HG03378 (cell line): ENCODE measurements around the gene OR52K1.
"Not testable (repeated sequence)": the region's sequence is repeated elsewhere in the genome, so short reads cannot be mapped to it uniquely, and the experiment has no call there.

Source experiments
- ATAC-seq: cut with Tn5 transposase; IDR thresholded peaks from one replicate; pipeline ENCODE4 v1.9.1; 2021; ENCODE audit warnings: mild to moderate bottlenecking, moderate library complexity; ENCODE audit not compliant: unreplicated experiment

Gene OR52K1

GRCh38 chr11:4491405-4491804, 9.0 kb downstream of the OR52K1 start:
- not testable (repeated sequence) for ATAC-seq

- no peak for ATAC-seq
Observed at GRCh38 chr11:4491878-4492606, 9.6 kb downstream of the OR52K1 start.

GRCh38 chr11:4493480-4493818, 11.0 kb downstream of the OR52K1 start:
- no peak for ATAC-seq

DNA sequence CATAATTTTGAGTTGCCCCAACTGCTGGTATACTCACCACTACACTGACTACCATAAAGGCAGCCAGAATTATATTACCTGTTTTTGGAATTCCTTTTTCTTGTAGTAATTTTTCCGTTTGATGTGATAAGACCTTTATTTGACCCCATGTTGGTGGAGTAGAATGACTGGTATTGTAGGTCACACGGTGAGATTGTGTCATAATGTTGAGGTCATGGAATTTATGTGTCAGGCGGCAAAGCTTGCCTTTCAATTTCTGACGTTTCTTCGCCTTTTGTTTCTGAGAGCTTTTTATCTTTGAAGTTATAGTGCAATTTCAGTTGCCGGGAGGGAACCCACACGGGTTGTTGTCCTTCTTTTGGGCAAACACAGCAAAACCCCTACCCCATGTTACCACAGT, 13.0 kb downstream of the OR52K1 start:
- ATAC-seq = no peak

GRCh38 chr11:4495986-4496385, 13.5 kb downstream of the OR52K1 start:
- no peak for ATAC-seq

DNA sequence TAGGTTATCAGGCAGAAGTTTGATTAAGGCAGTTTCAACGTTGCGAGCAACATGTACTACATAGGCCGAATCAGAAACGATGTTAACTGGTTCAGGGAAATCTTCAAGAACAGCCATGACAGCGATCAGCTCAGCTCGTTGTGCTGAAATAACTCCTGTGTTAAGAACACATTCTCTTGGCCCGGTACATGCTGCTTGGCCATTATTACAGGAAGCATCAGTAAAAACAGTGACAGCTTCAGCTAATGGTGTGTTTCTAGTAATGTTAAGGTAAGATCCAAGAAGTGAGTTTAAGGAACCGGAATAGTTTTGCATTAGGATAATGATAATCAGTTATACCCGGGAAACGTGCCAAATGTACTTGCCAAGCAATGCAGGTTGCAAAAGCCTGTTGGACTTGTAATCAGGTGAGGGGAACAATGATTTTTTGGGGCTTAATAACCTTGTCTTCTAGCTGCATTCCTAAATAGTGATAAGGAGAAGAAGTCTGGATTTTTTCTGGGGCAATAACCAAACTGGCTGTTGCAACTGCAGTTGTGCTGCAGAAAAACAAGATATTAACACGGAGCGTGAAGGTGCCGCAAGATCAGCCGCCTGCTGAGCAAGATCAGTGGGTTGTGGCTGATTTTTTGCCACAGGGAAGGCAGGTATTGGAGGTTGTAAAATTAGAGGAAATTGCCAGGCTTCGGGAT, 14.3 kb downstream of the OR52K1 start:
- ATAC-seq = no peak

DNA sequence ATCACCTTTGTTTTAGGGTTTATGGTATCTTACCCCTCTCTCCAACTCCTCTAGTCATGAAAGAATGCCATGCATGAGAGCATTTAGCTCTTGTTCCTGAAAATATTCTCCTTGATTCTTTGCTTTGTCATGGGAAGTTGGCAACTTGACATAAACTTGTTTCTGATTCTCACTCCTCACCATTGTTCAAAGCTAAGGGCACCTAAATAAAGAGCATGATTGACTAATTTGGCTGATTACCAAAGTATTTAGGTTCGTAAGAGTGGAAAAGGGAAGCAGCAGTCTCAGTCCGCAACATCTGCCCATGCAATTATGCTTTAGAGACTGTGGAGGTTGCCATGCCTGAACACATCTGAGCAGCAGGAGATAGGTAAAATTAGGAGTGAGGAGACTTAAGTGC, 26.4 kb downstream of the OR52K1 start:
- ATAC-seq = no peak

DNA sequence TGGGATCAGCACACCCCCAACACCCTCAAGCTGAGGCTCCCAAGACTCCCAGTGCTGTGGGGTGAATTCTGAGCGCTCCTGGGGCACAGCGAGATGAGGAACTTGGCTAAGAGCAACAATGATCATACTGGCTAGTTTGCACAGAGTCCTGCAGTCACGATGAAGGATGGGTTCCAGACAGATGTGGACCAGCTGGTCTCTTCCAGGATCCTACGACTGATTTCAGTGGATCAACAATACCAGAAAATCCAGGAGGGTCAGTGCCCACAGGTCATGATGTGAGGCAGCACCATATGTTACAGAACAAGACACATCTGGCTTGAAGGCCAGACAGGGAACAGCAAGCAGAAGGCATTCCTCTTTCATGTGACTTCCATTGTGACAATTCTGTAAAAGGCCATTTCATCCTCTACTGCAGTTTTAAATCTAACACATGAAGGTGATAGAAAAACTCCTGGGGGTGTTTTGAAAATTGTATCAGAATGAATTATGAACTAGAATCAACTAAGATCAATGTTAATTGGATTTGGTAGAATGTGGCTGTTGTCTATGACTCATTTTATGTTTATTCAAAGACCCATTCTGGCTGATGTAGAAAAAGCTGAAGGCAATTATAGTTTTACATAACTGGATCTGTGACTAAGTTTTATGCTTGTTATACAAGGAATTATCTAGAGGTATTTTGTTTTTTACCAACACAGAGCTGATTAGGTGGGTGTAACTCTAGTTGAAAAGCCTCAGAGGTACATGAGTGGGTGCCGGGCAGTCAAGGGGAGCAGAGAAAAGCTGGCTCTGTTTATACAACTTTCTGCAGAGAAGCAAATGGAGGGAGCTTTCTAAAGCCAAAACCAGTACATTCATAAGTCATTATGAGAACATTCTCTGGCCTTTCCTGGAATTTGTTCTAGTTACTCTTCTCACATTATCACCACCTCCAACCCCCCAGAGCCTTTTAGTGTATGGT, 29.1 kb downstream of the OR52K1 start:
- ATAC-seq = no peak

GRCh38 chr11:4514196-4514595, 31.8 kb downstream of the OR52K1 start:
- no peak for ATAC-seq

DNA sequence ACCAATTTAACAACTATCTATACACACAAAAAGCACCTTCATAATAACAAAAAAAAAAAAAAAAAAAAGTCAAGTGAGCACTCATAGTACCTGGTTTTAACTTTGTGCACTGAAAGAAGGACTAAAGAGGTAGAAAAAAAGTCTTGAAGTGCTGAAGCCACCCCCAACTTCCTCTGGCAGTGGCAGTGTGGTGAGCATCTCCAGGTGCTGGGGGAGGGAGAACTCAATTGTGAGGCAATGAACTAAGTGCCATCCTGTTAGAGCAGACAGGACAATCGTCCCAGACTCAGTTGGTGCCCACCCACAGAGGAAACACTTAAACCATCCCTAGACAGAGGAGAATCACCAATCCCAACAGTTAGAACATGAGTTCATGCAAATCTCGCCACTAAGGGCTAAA, 39.9 kb downstream of the OR52K1 start:
- ATAC-seq = no peak

- ATAC-seq = no peak
Observed at GRCh38 chr11:4522752-4523151, 40.3 kb downstream of the OR52K1 start.

GRCh38 chr11:4523666-4524065, 41.2 kb downstream of the OR52K1 start:
- no peak for ATAC-seq

DNA sequence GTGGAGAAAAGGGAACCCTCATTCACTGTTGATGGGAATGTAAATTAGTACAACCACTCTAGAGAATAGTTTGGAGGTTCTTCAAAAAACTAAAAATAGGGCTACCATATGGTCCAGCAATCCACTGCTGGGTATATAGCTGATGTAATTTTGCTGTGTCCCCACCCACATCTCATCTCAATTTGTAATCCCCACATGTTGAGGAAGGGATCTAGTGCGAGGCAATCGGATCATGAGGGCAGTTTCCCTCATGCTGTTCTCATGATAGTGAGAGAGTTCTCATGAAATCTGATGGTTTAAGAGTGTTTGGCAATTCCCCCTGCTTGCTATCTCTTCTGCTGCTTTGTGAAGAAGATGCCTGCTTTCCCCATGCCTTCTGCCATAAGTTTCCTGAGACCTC, 45.5 kb downstream of the OR52K1 start:
- ATAC-seq = no peak

DNA sequence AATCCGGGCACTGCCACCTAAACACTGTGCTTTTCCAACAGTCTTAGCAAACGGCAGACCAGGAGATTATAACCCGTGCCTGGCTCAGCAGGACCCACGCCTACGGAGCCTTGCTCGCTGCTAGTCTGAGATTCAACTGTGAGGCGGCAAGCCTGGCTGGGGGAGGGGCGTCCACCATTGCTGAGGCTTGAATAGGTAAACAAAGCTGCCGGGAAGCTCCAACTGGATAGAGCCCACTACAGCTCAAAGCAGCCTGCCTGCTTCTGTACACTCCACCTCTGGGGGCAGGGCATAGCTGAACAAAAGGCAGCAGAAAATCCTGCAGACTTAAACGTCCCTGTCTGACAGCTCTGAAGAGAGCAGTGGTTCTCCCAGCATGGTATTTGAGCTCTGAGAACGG, 49.2 kb downstream of the OR52K1 start:
- ATAC-seq = not testable (repeated sequence)

DNA sequence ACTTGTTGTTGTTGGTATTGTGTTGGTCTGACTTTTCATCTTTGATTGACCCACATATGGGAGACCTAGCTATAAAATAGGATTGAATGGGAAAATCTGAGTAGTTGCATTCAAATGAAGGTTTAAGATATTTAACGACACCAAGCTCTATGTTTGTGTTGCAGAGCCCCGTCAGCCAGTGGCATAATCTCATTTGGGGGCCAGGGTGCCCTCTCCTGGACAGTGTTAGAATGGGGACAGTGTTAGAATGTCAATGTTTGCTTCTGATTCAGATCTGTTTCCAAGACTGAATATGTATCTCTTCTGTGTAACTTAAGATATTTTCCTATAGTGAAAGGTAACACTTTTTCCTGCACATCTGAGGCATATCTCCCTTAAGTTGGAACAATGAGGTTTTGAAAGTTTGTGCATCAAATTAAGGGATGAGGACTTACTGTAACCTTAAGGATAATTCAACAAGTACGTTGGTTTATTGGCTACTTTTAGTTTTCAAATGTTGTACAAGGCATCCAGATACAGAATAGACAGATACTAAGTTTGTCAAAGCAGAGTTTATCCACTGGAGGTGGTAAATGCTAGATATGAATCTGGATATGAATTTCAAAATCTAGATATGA, 57.3 kb downstream of the OR52K1 start:
- no peak for ATAC-seq

DNA sequence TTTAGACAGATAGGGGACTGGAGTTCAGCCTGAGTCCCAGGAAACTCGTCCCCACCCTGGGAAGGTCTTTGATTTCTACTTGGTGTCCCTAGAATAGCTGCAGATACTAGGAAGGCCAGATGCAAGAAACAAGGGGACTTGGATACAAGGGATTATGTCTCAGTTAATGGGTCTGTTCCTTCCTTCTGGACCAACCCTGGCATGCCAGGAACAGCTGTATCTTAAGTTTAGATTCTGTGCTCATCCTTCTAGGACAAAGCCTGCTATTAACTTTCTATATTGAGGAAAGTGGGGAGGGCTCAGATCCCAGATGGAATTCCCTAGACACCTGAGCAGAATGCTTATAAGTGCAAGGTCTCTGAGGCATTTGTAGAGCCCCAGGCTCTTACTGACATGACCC, 58.6 kb downstream of the OR52K1 start:
- ATAC-seq = no peak
